GM20000 (cell line): ENCODE measurements around the gene TUBA1B.

Experiments used
- DNase-seq: peaks from one replicate; pipeline ENCODE4 v3.0.0; 2012; ENCODE audit warnings: low spot score
- CTCF ChIP-seq: IDR thresholded peaks from 2 replicates; pipeline ENCODE4 v1.5.1; 2012; ENCODE audit warnings: mild to moderate bottlenecking, control low read depth; ENCODE audit errors: extremely low read depth, missing control alignments

Gene TUBA1B

GRCh38 chr12:49104822-49105221 lies 26.4 kb downstream of the TUBA1B start:
- no peak for TF ChIP-seq CTCF
- DNase-seq, result no peak

- TF ChIP-seq CTCF, result no peak
- DNase-seq, result no peak
Observed at GRCh38 chr12:49100380-49100779, 30.8 kb downstream of the TUBA1B start.

- no peak for TF ChIP-seq CTCF
- DNase-seq, result no peak
Observed at GRCh38 chr12:49098703-49099102, 32.5 kb downstream of the TUBA1B start.

GRCh38 chr12:49098035-49098451 lies 33.2 kb downstream of the TUBA1B start:
- TF ChIP-seq CTCF, result peak; percentile 79
- peak; percentile 76 for DNase-seq

GRCh38 chr12:49097381-49097780 lies 33.8 kb downstream of the TUBA1B start:
- DNase-seq, result no peak
- TF ChIP-seq CTCF, result no peak

GRCh38 chr12:49094975-49095365 lies 36.2 kb downstream of the TUBA1B start:
- TF ChIP-seq CTCF, result no peak
- DNase-seq, result no peak

- no peak for TF ChIP-seq CTCF
- peak; percentile 37 for DNase-seq
Observed at GRCh38 chr12:49094160-49094974, 36.8 kb downstream of the TUBA1B start, which contains the start of gene DHH. TSS of gene DHH (minus strand) at chr12:49094801. CDS start at chr12:49094512, 289 bp downstream.
